ENCODE results near the gene FBXO48. TPM values are rescaled to one million over a fixed set of nuclear protein-coding genes. Genes with fewer than 3 reads are reported as not detected.
A peak's percentile ranks its signal among the peaks of the same experiment; 100 is the strongest.

FBXO48 gene
- total and polyA plus RNA-seq, 10 of the 15 experiments (the other 5 are each of a cell fraction or from before 2014, with no cell fraction given) = 0.56 to 2.3 (median 1.2) TPM

- H3K9me3 ChIP-seq (replicated peaks; ENCODE audit: control insufficient read depth, insufficient read depth, low read length) = no peaks in the 10 kb centered on the region
- no peak for FAIRE-seq
- SMC1A ChIA-PET (ENCODE audit: uncharacterized antibody, unreplicated experiment) = interaction anchor here (0.6 to 2.4 kb wide), 5 partner anchors 10 to 905 kb away, joined by 3 to 10 read pairs (median 3); partner anchors contain the start of genes APLF and FBXO48
- H3K27ac ChIP-seq (ENCODE audit: control insufficient read depth, insufficient read depth) = no peak overlapping the region
- peak; percentile 71 for TF ChIP-seq ATF7 (IDR thresholded peaks at IDR 0.05; ENCODE audit: low read depth)
- TF ChIP-seq, protein P1, sequence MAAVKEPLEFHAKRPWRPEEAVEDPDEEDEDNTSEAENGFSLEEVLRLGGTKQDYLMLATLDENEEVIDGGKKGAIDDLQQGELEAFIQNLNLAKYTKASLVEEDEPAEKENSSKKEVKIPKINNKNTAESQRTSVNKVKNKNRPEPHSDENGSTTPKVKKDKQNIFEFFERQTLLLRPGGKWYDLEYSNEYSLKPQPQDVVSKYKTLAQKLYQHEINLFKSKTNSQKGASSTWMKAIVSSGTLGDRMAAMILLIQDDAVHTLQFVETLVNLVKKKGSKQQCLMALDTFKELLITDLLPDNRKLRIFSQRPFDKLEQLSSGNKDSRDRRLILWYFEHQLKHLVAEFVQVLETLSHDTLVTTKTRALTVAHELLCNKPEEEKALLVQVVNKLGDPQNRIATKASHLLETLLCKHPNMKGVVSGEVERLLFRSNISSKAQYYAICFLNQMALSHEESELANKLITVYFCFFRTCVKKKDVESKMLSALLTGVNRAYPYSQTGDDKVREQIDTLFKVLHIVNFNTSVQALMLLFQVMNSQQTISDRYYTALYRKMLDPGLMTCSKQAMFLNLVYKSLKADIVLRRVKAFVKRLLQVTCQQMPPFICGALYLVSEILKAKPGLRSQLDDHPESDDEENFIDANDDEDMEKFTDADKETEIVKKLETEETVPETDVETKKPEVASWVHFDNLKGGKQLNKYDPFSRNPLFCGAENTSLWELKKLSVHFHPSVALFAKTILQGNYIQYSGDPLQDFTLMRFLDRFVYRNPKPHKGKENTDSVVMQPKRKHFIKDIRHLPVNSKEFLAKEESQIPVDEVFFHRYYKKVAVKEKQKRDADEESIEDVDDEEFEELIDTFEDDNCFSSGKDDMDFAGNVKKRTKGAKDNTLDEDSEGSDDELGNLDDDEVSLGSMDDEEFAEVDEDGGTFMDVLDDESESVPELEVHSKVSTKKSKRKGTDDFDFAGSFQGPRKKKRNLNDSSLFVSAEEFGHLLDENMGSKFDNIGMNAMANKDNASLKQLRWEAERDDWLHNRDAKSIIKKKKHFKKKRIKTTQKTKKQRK (IDR thresholded peaks at IDR 0.05; ENCODE audit: low read depth, low read length) = no peak
- H2AFZ ChIP-seq (ENCODE audit: control insufficient read depth, low read depth, low read length) = no peak overlapping the region
- CTCF ChIA-PET = interaction anchor here (1.9 to 2.3 kb wide), 2 partner anchors 9 to 253 kb away, joined by 5 to 8 read pairs; no protein-coding TSS in a partner anchor
- RAD21 ChIA-PET (ENCODE audit: unreplicated experiment) = interaction anchor here (1.6 kb wide), 1 partner anchor 334 kb away, joined by 4 read pairs; no protein-coding TSS in a partner anchor
- no peaks in the 10 kb centered on the region for H4K20me1 ChIP-seq (ENCODE audit: control insufficient read depth, insufficient read depth)
- no peak overlapping the region for H3K9ac ChIP-seq (ENCODE audit: control insufficient read depth, insufficient read depth, low read length)
- no TSS peak for BruUV-seq (replicated peaks)
- intact Hi-C loops (cut with micrococcal nuclease; ENCODE audit: unreplicated experiment) (no loop called here), in situ Hi-C loops (cut with MboI) (no loop called here)
- 49% methylated on average over 4 of the region's 4 CpGs for WGBS (ENCODE audit: insufficient coverage, insufficient replicate concordance, low lambda C conversion rate, missing lambda C conversion rate)
- H3K79me2 ChIP-seq (ENCODE audit: control insufficient read depth, insufficient read depth, low read length) = no peaks in the 10 kb centered on the region
- DNase-seq (ENCODE audit: low read depth, low spot score) = no peak
- no peak overlapping the region for H3K4me3 ChIP-seq
- H3K27me3 ChIP-seq (replicated peaks in 1 of 2; ENCODE audit: control insufficient read depth in 2 of 2, insufficient read depth in 2 of 2, low read length in 1 of 2) = no peaks in the 10 kb centered on the region
- no peaks in the 10 kb centered on the region for H3K4me1 ChIP-seq (ENCODE audit: control insufficient read depth, insufficient read depth, low read length)
- no peak overlapping the region for H3K4me2 ChIP-seq (ENCODE audit: control insufficient read depth, insufficient read depth)
- no peak for ATAC-seq
- no peaks in the 10 kb centered on the region for H3K36me3 ChIP-seq (ENCODE audit: control insufficient read depth in 2 of 2, insufficient read depth in 2 of 2, low read length in 1 of 2)
- POLR2A ChIA-PET = interaction anchor here (1.4 kb wide), 1 partner anchor 11 kb away, joined by 3 read pairs; the partner anchor contains the start of gene FBXO48
Observed at GRCh38 chr2:68456198-68456597, 10.9 kb downstream of the FBXO48 start.

- in situ Hi-C loops (cut with MboI) = no loop called here
Observed at GRCh38 chr2:68454719-68455118, 12.4 kb downstream of the FBXO48 start.

More at GRCh38 chr2:68454719-68455118, 12.4 kb downstream of the FBXO48 start:
- FAIRE-seq (no peak), DNase-seq (ENCODE audit: low read depth, low spot score) (no peak), ATAC-seq (no peak)
- no peak overlapping the region for H2AFZ ChIP-seq (ENCODE audit: control insufficient read depth, low read depth, low read length)
- no peaks in the 10 kb centered on the region for H3K4me1 ChIP-seq (ENCODE audit: control insufficient read depth, insufficient read depth, low read length)
- no peaks in the 10 kb centered on the region for H3K27me3 ChIP-seq (replicated peaks in 1 of 2; ENCODE audit: control insufficient read depth in 2 of 2, insufficient read depth in 2 of 2, low read length in 1 of 2)
- no peak overlapping the region for H3K4me3 ChIP-seq
- ChIA-PET RAD21 (ENCODE audit: unreplicated experiment) (interaction anchor here (2.5 kb wide), 1 partner anchor 9 kb away, joined by 13 read pairs; no protein-coding TSS in a partner anchor), SMC1A (ENCODE audit: uncharacterized antibody, unreplicated experiment) (interaction anchor here (2.5 kb wide), 1 partner anchor 13 kb away, joined by 6 read pairs; no protein-coding TSS in a partner anchor), CTCF (interaction anchor here (1.2 to 2.4 kb wide), 3 partner anchors 9 to 14 kb away, joined by 5 to 19 read pairs (median 11); no protein-coding TSS in a partner anchor), POLR2A (interaction anchor here (1.7 kb wide), 1 partner anchor 12 kb away, joined by 10 read pairs; the partner anchor contains the start of genes APLF and FBXO48)
- intact Hi-C loops (cut with micrococcal nuclease; ENCODE audit: unreplicated experiment) = no loop called here
- no peaks in the 10 kb centered on the region for H3K9me3 ChIP-seq (replicated peaks; ENCODE audit: control insufficient read depth, insufficient read depth, low read length)
- no TSS peak for BruUV-seq (replicated peaks)
- no peak overlapping the region for H3K9ac ChIP-seq (ENCODE audit: control insufficient read depth, insufficient read depth, low read length)
- 92% methylated on average over 3 of the region's 3 CpGs for WGBS (ENCODE audit: insufficient coverage, insufficient replicate concordance, low lambda C conversion rate, missing lambda C conversion rate)
- no peak for TF ChIP-seq CBFB (IDR thresholded peaks at IDR 0.05; ENCODE audit: low read depth)
- no peak for TF ChIP-seq NRF1 (conservative IDR thresholded peaks at IDR 0.05; ENCODE audit: low read depth, low read length)
- TF ChIP-seq NFYB (IDR thresholded peaks at IDR 0.05; ENCODE audit: insufficient read depth, low read depth, low read length) = no peak
- no peak for TF ChIP-seq CBX5 (IDR thresholded peaks at IDR 0.05; ENCODE audit: low read depth)
- no peak for TF ChIP-seq IRF4 (IDR thresholded peaks at IDR 0.05; ENCODE audit: low read depth, low read length)
- TF ChIP-seq ZZZ3 (IDR thresholded peaks at IDR 0.05; ENCODE audit: control insufficient read depth, insufficient read length, low read depth) = no peak
- no peak for TF ChIP-seq SUPT20H (IDR thresholded peaks at IDR 0.05; ENCODE audit: borderline replicate concordance, control insufficient read depth, low read depth, low read length)
- TF ChIP-seq EGR1 (IDR thresholded peaks at IDR 0.05; ENCODE audit: borderline replicate concordance in 1 of 2, low read depth in 2 of 2, low read length in 2 of 2) = no peak
- TF ChIP-seq ETV6 (conservative IDR thresholded peaks at IDR 0.05 in 1 of 2, IDR thresholded peaks at IDR 0.05 in 1 of 2; ENCODE audit: borderline replicate concordance in 1 of 2, low read depth in 1 of 2) = no peak
- TF ChIP-seq NBN (IDR thresholded peaks at IDR 0.05) = no peak
- H3K27ac ChIP-seq (ENCODE audit: control insufficient read depth, insufficient read depth) = no peak overlapping the region
- no peaks in the 10 kb centered on the region for H4K20me1 ChIP-seq (ENCODE audit: control insufficient read depth, insufficient read depth)
- no peaks in the 10 kb centered on the region for H3K36me3 ChIP-seq (ENCODE audit: control insufficient read depth in 2 of 2, insufficient read depth in 2 of 2, low read length in 1 of 2)
- no peaks in the 10 kb centered on the region for H3K79me2 ChIP-seq (ENCODE audit: control insufficient read depth, insufficient read depth, low read length)
- H3K4me2 ChIP-seq (ENCODE audit: control insufficient read depth, insufficient read depth) = no peak overlapping the region
